ENCODE measurements around the gene LARP6.

- TF ChIP-seq CTCF (IDR thresholded peaks at IDR 0.05) (no peak), POLR2AphosphoS5 (IDR thresholded peaks at IDR 0.05; ENCODE audit: low read depth, low read length) (no peak), SIN3A (IDR thresholded peaks at IDR 0.05; ENCODE audit: borderline replicate concordance, insufficient read depth, low read depth, low read length) (no peak), REST (IDR thresholded peaks at IDR 0.05; ENCODE audit: insufficient read depth in 1 of 2, low read depth in 2 of 2, low read length in 1 of 2) (no peak), TCF7L2 (IDR thresholded peaks at IDR 0.05; ENCODE audit: low read depth, low read length) (no peak)
Measured at GRCh38 chr15:70831094-70831911, 22.7 kb downstream of the LARP6 start.
